ENCODE measurements around the gene SART3. TPM values are rescaled to one million over a fixed set of nuclear protein-coding genes. Genes with fewer than 3 reads are reported as not detected.
"Not testable (repeated sequence)": the region's sequence is repeated elsewhere in the genome, so short reads cannot be mapped to it uniquely, and the experiment has no call there.

Gene SART3
- polyA plus RNA-seq, 1 donor: 69.0 TPM

GRCh38 chr12:108598553-108599250 is 37.7 kb upstream of the SART3 start:
- no peak for DNase-seq

GRCh38 chr12:108597559-108598471 is 36.8 kb upstream of the SART3 start, which contains the start of gene TMEM119:
TMEM119 (minus strand) TSS chr12:108598084; CDS start chr12:108592383, 5,701 bp downstream.
- peak; percentile 59 for DNase-seq

GRCh38 chr12:108596854-108597558 is 36.0 kb upstream of the SART3 start:
- DNase-seq: no peak

- DNase-seq: no peak
Observed at GRCh38 chr12:108595711-108596647, 35.0 kb upstream of the SART3 start.

GRCh38 chr12:108594960-108595710 is 34.2 kb upstream of the SART3 start:
- no peak for DNase-seq

- DNase-seq: no peak
Observed at GRCh38 chr12:108594323-108594903, 33.4 kb upstream of the SART3 start.

GRCh38 chr12:108592033-108592909 is 31.3 kb upstream of the SART3 start:
- DNase-seq: no peak

- no peak for DNase-seq
Observed at GRCh38 chr12:108591267-108591980, 30.5 kb upstream of the SART3 start.

GRCh38 chr12:108590463-108590862 is 29.5 kb upstream of the SART3 start:
- DNase-seq: not testable (repeated sequence)

- DNase-seq: no peak
Observed at GRCh38 chr12:108589840-108590229, 28.9 kb upstream of the SART3 start.

GRCh38 chr12:108589028-108589839 is 28.3 kb upstream of the SART3 start:
- DNase-seq: peak; percentile 69

- DNase-seq: no peak
Observed at GRCh38 chr12:108587826-108588225, 26.9 kb upstream of the SART3 start.

GRCh38 chr12:108586306-108586705 is 25.3 kb upstream of the SART3 start:
- no peak for DNase-seq

- no peak for DNase-seq
Observed at GRCh38 chr12:108585864-108586263, 24.9 kb upstream of the SART3 start.

GRCh38 chr12:108584456-108585065 is 23.6 kb upstream of the SART3 start:
- no peak for DNase-seq

- DNase-seq: no peak
Observed at GRCh38 chr12:108583991-108584390, 23.0 kb upstream of the SART3 start.
